GM19239 (cell line): ENCODE data around the gene SLC26A1.

ENCODE experiments used
- DNase-seq: peaks from one replicate; pipeline ENCODE4 v3.0.0; 2011; ENCODE audit warnings: low spot score; ENCODE audit not compliant: insufficient read length
- FAIRE-seq: peaks from 2 replicates; lab custom pipeline; 2011; peaks lifted over from hg19 to GRCh38; lab: Jason Lieb, UNC

SLC26A1 gene

GRCh38 chr4:958314-958665 is 34.9 kb downstream of the SLC26A1 start:
- FAIRE-seq (no peak), DNase-seq (no peak)

- no peak for FAIRE-seq
Observed at GRCh38 chr4:957581-958313, 35.5 kb downstream of the SLC26A1 start.

DNA sequence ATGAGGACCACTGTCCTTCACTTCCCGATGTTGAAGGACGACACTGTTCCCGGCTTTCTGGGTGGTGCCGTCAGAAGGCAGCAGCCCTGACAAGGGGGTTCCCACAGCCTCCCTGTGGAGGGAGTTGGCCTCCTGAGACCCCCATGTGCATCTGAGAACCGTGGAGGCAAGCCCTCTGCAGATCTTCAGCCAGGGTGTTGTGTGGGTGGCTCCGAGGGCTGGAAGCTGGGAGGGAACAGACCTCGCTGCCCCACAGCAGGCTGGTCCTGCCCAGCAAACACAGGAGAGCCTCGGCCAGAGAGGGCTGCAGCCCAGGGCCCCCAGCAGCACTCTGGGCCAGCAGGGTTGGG is 36.0 kb downstream of the SLC26A1 start:
- DNase-seq (no peak), FAIRE-seq (no peak)

More at GRCh38 chr4:957581-958313, 35.5 kb downstream of the SLC26A1 start:
- DNase-seq: no peak

DNA sequence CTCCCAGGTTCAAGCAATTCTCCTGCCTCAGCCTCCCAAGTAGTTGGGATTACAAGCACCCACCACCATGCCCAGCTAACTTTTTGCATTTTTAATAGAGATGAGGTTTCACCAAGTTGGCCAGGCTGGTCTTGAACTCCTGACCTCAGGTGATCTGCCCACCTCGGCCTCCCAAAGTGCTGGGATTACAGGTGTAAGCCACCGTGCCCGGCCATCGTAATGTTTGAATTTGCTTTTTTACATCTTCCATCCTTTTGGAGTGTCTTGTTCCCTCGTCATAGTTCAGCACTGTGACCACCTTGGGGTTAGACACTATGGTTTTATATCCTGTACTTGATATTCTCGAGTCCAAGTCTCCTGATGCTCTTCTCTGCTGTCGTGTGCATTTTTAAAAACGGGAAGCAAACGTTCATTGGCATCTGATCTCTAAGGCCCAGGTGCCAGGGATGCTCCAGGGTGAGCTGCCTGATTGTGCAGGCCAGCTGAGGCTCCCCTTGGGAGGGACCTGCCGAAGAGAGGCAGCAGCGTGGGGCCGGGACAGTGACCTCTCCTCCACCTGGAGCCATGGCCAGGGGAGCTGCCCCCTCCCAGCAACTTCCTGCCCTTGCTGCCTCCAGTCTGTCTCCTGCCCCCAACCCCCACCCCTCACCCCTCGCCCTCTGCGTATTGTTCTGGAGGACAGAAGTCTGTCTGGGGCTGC is 36.5 kb downstream of the SLC26A1 start:
- FAIRE-seq (no peak), DNase-seq (no peak)

GRCh38 chr4:955931-956381 is 37.2 kb downstream of the SLC26A1 start:
- DNase-seq: no peak
- FAIRE-seq: no peak

DNA sequence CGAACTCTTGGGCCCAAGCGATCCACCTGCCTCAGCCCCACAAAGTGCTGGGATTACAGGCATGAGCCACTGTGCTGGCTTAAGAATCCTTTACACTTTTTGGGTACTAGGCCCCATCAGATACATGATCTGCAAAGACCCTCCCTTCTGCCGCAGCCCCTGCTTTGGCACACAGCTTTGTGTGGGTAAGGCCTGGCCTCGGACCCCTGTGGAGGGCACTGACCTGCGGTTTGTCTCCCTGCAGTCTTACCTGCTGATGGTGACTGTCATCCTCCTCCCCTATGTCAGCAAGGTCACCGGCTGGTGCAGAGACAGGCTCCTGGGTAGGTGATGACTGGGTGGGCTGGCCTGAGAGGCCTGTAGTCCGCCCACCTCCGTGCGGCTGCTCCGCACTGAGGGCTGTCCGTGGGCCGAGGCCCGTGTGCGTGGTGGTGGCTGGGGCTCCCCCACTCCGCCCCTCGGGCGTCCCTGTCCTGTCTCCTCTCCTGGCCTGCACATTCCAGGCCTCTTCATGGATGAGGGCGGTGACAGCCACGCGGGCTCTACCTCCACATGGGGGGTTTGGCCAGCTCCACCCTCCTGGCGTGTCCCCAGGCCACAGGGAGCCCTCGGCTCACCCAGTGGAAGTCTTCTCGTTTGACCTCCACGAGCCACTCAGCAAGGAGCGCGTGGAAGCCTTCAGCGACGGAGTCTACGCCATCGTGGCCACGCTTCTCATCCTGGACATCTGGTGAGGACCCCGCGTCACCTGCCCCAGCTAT is 37.9 kb downstream of the SLC26A1 start:
- FAIRE-seq (no peak), DNase-seq (no peak)

- DNase-seq: no peak
- FAIRE-seq: no peak
Observed at GRCh38 chr4:954211-955020, 38.8 kb downstream of the SLC26A1 start.

- DNase-seq (no peak), FAIRE-seq (no peak)
Observed at GRCh38 chr4:953574-953915, 39.7 kb downstream of the SLC26A1 start.

DNA sequence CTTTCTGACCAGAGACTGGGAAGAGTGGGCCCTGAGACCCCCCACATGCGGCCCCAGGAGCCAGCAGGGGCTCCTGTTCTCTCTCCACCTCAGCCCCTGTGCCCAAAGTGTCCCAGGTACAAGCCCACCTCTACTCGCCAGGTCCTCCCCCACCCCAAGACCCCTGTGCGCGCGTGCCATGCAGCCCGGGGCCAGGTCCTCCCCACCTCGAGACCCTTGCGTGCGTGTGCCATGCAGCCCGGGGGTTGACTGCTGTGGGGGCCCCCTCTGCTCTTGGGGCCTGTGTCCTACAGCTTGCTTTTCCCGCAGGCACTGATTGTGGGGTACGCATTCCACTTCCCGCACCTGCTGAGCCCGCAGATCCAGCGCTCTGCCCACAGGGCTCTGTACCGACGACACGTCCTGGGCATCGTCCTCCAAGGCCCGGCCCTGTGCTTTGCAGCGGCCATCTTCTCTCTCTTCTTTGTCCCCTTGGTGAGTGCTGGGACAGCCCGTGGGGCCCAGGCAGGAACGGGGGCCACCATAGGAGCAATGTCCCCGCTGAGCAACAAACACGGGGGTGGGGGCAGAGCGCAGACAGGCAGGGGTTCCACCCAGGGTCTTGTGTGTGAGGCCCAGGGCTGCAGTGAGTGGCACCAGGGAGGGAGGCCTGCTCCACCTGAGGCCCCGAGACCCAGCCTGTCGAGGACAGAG is 40.2 kb downstream of the SLC26A1 start:
- FAIRE-seq: no peak
- DNase-seq: no peak

- FAIRE-seq: no peak
- DNase-seq: no peak
Observed at GRCh38 chr4:951594-952468, 41.4 kb downstream of the SLC26A1 start.

DNA sequence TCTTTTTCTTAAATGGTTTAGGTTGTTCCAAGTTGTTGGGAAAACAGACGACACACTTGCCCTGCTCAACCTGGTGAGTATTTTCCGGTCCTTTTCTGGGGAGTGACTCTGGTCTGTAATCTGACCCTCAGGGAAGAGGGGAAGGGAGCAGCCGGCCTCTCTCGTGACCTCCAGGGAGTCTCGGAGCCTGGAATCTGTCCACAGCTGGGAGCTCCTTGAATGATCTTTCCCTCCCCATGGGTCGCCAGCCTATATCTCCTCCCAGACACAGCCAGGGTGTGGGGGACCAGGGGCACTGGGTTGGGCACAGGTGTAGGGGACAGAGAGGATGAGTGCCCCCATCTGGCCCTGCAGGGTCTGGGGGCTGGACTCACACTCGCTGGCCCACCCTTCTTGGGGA is 42.0 kb downstream of the SLC26A1 start:
- FAIRE-seq: no peak
- peak; percentile 5 for DNase-seq

- no peak for DNase-seq
- no peak for FAIRE-seq
Observed at GRCh38 chr4:950136-951020, 42.8 kb downstream of the SLC26A1 start.

DNA sequence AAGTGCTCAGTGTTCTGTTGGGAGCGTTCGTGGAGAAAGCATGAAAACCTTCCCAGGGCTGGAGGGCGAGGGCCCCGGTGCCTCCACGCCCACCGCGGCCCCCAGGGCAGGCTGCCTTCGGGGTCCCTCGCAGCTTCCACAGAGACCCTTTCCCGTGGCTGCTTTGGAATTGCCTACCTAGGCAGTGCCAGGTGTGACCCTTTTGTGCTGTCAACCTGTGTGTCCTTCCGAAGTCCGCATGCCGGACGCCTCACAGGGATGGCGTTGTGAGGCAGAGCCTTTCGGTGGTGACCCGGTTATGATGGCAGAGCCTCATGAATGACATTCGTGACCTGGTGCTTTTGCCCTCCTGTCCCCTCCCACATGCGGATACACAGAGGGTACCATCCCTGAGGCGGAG is 43.5 kb downstream of the SLC26A1 start:
- DNase-seq (no peak), FAIRE-seq (no peak)

DNA sequence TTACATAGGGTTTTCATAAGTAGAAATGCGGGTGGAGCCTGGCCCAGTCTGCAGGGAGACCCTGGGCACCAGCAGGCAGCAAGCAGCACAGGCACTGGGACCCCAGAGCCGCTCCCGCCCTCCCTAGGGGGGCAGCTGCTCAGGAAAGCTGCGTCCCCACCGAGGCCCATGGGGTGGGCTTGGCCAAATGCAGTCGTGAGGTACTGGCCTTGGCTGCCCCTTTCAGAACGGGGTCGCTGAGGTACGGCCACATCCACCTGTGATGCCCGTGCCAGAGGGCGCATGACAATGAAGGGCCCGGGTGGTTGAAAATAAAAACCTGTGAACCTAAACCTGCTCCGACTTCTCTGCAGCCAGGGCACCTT is 44.3 kb downstream of the SLC26A1 start:
- no peak for DNase-seq
- FAIRE-seq: no peak

DNA sequence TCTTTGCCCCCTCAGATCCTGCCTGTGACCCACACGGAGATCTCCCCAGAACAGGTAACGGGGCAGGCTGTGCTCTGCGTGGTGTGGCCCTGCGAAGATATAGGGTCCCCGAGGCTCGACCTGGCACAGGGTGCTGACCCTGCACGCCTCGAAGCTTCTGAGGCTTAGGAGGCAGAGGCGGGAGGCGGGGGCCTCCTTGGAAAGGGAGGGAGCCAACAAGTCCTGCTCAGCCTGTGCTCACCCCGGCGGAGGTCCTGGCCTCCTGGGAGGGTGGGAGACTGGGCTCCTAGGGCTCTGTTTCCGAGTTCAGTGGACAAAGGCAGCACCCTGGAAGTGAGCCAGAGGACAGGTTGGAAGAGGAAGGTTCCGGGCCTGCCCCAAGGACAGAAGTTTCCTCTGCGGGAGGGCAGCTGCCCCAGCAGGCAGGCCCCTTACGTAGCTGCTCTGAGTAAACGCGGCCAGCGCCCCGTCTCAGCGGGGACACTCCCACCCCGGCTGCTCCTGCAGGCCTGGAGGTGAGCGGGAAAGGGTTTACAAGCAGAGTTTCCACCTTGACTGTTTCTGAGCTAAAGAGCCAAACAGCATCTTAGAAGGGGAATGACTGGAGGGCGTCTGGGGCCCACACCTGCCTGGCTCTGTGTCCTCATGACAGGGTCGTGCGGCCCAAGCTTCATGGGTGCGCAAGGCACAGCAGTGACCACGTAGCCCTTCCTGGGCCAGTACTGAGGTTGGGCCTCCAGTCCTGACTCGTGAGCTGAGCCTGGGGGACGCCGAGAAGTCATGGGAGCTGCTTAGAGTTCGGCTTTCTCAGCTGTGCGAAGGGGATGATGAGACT is 44.9 kb downstream of the SLC26A1 start:
- DNase-seq (no peak), FAIRE-seq (no peak)

DNA sequence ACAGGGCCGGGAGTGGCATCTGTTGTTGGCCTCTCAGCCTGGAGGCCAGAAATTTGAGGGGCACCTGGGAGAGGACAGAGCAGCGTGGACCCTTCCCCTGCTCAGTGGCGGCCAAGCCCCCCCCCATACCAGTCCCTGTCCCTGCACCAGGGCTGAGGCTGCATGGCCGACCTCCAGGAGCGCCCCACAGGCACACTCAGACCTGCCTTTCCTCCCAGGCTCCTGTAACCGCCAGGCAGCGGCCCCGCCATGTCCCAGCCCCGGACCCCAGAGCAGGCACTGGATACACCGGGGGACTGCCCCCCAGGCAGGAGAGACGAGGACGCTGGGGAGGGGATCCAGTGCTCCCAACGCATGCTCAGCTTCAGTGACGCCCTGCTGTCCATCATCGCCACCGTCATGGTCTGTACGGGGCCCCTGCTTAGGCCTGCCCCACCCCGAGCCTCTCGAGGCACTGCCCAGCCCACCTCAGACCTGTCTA is 45.7 kb downstream of the SLC26A1 start:
- DNase-seq (no peak), FAIRE-seq (no peak)
